Measurements from ENCODE around the gene GALNT16.
"Not testable (repeated sequence)": the region's sequence is repeated elsewhere in the genome, so short reads cannot be mapped to it uniquely, and the experiment has no call there.

The GALNT16 gene

GRCh38 chr14:69259168-69259526 is 811 bp upstream of the GALNT16 start:
- DNase-seq (ENCODE audit: low read depth in 2 of 2, low spot score in 1 of 2), result no peak

DNA sequence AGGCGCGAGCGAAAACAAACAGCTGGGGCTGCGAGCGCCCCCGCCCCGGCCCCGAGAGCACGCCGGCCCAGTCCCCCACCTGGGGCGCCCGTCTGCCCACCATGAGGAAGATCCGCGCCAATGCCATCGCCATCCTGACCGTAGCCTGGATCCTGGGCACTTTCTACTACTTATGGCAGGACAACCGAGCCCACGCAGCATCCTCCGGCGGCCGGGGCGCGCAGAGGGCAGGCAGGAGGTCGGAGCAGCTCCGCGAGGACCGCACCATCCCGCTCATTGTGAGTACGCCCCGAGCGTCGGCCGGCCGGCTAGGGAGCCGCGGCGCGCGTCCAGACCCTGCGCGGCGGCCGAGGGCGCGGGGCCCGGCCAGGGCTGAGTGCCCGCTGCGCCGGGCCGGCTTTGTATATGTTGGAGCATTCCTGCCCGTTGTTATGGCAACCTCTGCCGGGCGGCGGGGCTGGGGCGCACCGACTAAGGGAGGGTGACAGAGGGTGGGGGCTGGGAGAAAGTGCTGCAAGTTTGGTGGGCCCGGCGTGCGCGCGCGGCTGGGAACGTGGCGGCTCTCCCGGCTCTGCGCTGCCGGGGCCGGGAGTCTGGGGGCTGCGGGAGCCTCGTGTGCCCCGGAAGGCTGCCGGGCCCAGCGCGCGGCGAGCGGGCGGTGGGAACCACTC is 367 bp downstream of the GALNT16 start:
- DNase-seq (ENCODE audit: low read depth in 2 of 2, low spot score in 1 of 2), result no peak

GRCh38 chr14:69260861-69261564 is 1.1 kb downstream of the GALNT16 start:
- DNase-seq (ENCODE audit: low read depth in 2 of 2, low spot score in 1 of 2), result no peak

- DNase-seq (ENCODE audit: low read depth in 2 of 2, low spot score in 1 of 2), result no peak
Measured at GRCh38 chr14:69261761-69262331, 1.9 kb downstream of the GALNT16 start.

DNA sequence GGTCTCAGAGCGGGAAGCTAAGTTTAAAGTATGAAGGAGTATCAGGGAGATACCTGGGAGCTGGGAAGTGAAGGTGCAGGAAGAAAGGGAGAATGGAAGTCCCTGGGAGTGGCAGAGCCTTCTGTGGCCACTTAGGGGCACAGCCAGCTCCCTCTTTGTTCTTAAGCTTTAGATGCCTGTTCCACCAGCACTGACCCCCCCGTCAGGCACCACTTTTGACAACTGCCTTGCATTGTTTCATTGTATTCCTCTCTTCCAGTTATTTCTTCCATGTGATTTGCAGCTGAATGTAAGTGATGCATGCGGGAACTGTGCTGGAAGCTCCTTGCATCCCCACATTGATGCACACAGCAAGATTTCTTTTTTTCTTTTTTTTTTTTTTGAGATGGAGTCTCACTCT is 2.6 kb downstream of the GALNT16 start:
- no peak for DNase-seq (ENCODE audit: low read depth in 2 of 2, low spot score in 1 of 2)

DNA sequence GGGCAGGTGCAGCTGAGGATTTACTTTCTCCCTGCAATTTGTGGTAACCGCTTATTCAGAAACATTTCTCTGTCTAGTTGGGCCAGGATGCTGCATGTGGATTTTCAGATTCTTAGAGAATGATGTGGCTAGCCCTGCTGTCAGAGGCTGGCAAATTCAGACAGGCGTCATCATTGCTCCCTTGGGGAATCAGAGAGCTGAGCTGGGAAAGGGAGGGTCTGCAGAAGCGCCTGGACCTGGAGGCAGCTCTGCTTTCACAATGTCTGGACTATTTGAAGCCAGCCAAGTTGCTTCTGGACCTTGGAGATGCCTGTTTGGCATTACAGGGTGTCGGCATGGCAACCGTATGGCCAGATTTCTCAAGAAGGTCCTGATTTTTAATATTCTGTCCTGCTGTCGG is 3.4 kb downstream of the GALNT16 start:
- DNase-seq (ENCODE audit: low read depth in 2 of 2, low spot score in 1 of 2), result no peak

DNA sequence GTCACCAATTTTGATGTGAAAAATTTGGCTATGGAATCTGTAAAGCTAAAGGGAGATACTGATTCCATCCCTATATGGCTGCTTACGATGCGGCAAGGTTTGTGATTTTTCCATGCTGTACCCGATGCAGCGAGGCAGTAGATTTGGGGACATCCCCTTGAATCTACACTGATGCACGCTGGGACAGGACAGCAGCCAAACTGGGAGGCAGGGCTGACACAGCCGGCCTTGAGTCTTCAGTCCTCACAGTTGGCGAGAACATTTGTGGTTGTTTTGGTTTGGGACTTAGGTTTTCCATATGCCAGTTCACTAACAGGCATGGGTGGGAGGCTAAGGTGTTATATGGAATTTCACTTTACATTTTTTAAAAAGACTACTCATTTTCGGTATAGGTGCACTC is 3.8 kb downstream of the GALNT16 start:
- DNase-seq (ENCODE audit: low read depth in 2 of 2, low spot score in 1 of 2), result no peak

DNA sequence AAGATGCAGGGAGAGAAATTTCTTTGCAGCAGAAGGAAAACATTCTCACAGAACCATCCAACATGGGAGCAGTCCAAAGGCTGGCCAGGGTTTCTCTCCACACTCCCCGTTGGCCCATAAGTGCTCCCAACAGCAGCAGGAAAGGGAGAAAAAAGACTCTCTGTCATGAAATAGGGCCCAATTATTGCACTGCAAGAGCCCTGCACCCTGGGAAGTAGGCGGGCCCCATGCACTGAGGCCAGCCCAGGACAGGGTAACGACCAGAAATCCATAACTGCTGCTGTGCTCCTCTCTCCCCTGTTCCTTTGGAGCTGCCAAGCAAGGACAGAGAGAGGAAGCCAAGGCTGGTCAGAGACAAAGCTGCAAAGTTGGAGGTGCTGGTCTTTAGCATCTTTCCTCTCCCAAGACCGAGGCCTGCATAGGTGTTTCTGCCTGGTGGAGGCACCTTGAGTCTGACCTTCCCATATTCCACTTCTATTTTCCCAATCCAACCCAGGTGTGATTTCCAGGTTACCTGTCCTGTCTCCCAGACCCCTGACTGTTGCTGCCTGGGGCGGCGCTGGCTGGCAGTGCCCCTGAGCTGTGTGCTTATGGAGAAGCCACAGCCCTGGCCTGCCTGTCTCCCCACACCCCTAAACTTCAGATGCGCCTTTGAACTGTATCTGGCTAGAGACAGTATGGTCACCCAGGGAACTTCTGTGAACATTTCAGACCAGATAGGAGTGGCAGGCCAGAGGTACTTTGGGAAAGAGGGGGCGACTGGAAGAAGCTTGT is 6.8 kb downstream of the GALNT16 start:
- DNase-seq (ENCODE audit: low read depth in 2 of 2, low spot score in 1 of 2), result no peak

DNA sequence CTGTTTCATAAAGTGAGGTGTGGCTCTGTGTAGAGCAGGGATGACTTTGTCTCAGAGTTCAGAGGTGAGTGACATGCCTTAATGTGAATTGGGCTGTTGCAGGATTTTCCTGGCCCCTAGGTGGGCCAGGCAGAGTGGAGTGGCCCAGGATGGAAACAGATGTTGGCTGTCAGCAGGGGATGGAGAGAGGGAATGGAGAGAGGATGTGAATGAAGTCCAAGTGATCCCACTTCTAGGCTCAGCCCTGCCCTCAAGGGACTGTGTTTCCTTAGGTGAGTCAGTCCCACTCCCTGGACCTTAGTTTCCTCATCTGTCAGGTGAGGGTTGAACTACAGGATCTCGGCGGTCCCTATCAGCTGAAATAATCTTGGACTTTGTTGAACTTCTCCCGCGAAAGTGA is 7.5 kb downstream of the GALNT16 start:
- DNase-seq (ENCODE audit: low read depth in 2 of 2, low spot score in 1 of 2), result no peak

- no peak for DNase-seq (ENCODE audit: low read depth in 2 of 2, low spot score in 1 of 2)
Measured at GRCh38 chr14:69268223-69268622, 8.3 kb downstream of the GALNT16 start.

DNA sequence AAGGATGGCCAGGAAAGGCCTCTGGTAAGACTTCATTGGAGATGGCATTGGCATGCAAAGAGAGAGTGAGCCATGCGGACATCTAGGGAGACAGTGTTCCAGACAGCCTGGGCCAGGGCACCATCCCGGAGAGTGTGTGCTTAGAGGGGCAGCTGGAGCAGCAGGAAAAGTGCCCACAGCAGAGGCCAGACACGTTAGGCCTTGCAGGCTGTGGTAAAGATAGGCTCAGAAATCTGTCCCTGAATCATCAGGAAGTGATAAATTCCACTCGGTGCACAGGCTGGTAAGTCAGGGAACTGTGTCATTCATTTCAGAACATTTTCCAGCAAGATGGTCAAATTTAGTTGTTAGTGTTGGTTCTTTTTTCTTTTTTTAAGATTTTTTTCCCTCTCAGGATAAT is 8.8 kb downstream of the GALNT16 start:
- DNase-seq (ENCODE audit: low read depth in 2 of 2, low spot score in 1 of 2), result no peak

- no peak for DNase-seq (ENCODE audit: low read depth in 2 of 2, low spot score in 1 of 2)
Measured at GRCh38 chr14:69269381-69269780, 9.4 kb downstream of the GALNT16 start.

DNA sequence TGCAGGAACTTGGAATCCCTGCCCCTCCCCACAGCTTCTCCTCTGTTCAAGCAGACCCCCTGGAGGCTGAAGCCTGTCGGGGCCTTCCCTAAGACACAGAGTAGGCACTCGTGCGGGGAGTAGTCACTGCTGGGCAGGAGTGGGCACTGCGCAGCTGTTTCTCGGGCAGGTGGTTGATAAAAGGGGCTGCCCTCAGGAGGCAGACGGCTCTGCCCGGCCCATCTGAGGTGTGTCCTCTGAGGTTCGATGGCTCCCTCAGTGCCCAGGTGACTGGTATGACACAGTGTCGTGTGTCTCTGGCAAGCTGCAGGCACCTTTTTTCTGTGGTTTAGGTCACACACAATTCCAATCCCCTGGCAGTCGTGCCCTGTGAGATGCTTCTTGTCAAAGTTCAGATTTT is 10.1 kb downstream of the GALNT16 start:
- DNase-seq (ENCODE audit: low read depth in 2 of 2, low spot score in 1 of 2), result no peak

DNA sequence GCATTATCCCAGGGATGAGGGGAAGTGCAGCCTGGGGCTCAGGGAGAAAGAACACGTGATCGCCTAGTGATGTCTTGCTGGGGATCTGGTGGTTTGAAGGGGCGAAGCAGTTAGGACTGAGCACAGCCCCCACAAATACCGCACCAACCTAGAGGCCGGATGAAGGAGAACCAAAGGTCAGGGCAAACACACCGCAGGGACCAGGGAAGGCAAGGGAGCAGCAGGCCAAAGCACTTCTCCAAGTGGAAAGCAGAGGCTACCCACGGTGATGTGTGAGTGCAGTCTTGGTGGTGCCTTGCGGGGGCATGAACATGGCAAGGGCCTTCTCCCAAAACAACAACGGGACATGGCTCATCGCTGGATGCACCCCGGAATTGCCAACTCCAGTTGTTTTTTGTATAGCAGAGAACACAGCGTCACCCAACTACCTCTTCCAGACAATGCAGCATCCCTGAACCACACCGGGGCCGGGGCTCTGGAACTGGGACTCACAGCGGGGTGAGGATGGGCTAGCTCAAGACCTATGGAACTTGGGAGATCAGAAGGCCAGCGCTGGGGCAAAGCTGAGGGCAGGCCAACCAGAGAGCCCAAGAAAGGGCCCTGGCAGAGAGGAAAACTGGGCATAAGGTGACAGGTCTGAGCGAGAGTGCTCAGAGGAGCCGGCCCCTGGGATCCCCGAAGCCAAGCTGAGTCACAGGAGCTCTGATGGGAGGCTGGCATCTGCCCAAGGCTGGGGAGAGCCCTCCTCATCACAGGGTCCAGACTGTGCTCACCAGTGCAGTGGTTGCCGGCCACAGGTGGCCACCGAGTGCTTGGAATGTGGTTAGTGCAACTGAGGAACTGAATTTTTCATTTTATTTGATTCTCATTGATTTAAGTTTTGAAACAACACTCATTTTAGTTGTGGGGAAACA is 11.1 kb downstream of the GALNT16 start:
- no peak for DNase-seq (ENCODE audit: low read depth in 2 of 2, low spot score in 1 of 2)

GRCh38 chr14:69274321-69274720 is 14.4 kb downstream of the GALNT16 start:
- no peak for DNase-seq (ENCODE audit: low read depth in 2 of 2, low spot score in 1 of 2)

- no peak for DNase-seq (ENCODE audit: low read depth in 2 of 2, low spot score in 1 of 2)
Measured at GRCh38 chr14:69275331-69275730, 15.4 kb downstream of the GALNT16 start.

GRCh38 chr14:69277356-69277755 is 17.4 kb downstream of the GALNT16 start:
- DNase-seq (ENCODE audit: low read depth in 2 of 2, low spot score in 1 of 2), result not testable (repeated sequence)

DNA sequence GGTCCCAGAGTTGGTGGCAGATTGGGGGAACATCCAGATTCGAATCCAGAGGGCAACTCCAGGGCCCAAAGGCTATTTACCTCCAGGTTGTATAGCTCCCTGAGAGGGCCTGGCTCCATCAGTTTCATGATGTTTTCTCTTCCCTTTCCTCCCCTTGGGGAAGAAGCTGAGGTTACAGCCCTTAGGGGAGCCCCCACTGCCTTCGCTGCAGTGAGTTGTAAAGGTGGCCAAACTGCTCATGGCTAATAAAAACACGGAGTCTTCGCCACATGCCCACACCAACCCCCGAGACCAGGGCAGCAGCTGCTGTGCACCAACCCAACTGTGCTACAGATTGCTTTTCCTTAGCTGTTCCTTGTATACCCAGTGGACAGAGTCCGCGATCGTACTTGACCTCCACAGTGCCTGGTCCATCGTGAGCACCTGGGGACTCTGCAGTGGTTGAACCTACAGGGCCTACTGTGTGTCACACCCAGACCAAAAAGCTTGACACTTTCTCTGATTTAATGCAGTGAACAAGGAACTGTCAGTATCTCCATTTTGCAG is 20.9 kb downstream of the GALNT16 start:
- no peak for DNase-seq (ENCODE audit: low read depth in 2 of 2, low spot score in 1 of 2)

DNA sequence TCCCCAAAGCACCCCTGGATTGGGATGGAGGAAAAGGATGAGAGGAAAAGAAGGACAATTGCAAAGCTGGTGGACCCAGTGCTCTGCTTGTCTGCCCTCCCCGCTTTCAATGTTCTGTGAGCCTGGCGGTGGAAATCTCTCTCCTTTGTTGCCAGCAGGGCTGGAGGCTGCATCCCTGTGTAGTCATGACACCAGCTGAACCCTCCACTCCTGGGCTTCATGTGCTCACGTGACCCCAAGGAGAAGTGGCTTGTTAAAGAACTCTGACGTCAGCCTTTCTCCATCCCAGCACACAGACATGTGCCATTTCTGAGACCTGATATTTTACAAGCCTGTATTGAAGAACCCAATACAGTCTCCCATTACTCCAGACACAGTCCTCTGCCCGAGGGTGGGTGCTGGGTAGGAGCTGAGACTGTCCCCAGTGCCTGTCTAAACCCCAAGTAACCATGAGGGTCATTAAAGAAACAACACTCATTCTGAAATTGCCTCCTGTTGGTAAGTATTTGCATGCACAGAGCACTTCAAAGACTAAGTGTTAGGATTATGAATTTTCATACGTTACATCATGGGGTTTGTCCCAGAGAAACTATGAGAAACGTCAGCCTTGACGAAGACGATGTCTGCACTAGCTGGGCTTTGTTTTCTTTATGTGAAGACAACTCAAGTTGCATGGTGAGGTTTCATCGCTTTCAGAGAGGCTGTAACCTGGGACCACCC is 21.7 kb downstream of the GALNT16 start:
- DNase-seq (ENCODE audit: low read depth in 2 of 2, low spot score in 1 of 2), result no peak

DNA sequence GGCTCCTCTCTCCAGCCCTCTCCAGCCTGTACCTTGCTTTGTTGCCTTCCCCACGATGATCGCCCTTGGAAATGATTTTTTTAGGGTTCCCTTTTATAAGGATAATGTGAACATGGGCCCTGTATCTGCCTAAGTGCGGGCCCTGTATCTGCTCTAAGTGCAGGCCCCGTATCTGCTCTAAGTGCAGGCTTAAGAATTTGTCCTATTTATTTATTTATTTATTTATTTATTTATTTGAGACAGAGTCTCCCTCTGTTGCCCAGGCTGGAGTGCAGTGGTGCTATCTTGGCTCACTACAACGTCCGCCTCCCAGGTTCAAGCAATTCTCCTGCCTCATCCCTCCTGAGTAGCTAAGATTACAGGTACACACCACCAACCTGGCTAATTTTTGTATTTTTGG is 22.5 kb downstream of the GALNT16 start:
- DNase-seq (ENCODE audit: low read depth in 2 of 2, low spot score in 1 of 2), result no peak
